ENCODE data around the gene NIT1.

The NIT1 gene

GRCh38 chr1:161133220-161133740 lies 15.4 kb downstream of the NIT1 start:
- TF ChIP-seq GATA3 (IDR thresholded peaks at IDR 0.05; ENCODE audit: low read depth, low read length) (no peak), GATA2 (IDR thresholded peaks at IDR 0.05; ENCODE audit: low read depth, low read length) (no peak)

- TF ChIP-seq GATA3 (IDR thresholded peaks at IDR 0.05; ENCODE audit: low read depth, low read length) (no peak), GATA2 (IDR thresholded peaks at IDR 0.05; ENCODE audit: low read depth, low read length) (no peak)
Measured at GRCh38 chr1:161137881-161138280, 20.0 kb downstream of the NIT1 start.

- TF ChIP-seq GATA2 (IDR thresholded peaks at IDR 0.05; ENCODE audit: low read depth, low read length) (no peak), GATA3 (IDR thresholded peaks at IDR 0.05; ENCODE audit: low read depth, low read length) (no peak)
Measured at GRCh38 chr1:161138431-161138830, 20.5 kb downstream of the NIT1 start.

- TF ChIP-seq GATA2 (IDR thresholded peaks at IDR 0.05; ENCODE audit: low read depth, low read length) (no peak), GATA3 (IDR thresholded peaks at IDR 0.05; ENCODE audit: low read depth, low read length) (no peak)
Measured at GRCh38 chr1:161139766-161140165, 21.9 kb downstream of the NIT1 start.

GRCh38 chr1:161140755-161141400 lies 23.0 kb downstream of the NIT1 start:
- TF ChIP-seq GATA3 (IDR thresholded peaks at IDR 0.05; ENCODE audit: low read depth, low read length) (no peak), GATA2 (IDR thresholded peaks at IDR 0.05; ENCODE audit: low read depth, low read length) (no peak)

- TF ChIP-seq GATA3 (IDR thresholded peaks at IDR 0.05; ENCODE audit: low read depth, low read length): no peak
Measured at GRCh38 chr1:161145832-161146231, 27.9 kb downstream of the NIT1 start.

- no peak for TF ChIP-seq GATA3 (IDR thresholded peaks at IDR 0.05; ENCODE audit: low read depth, low read length)
- no peak for TF ChIP-seq GATA2 (IDR thresholded peaks at IDR 0.05; ENCODE audit: low read depth, low read length)
Measured at GRCh38 chr1:161153176-161153575, 35.3 kb downstream of the NIT1 start.

- TF ChIP-seq GATA2 (IDR thresholded peaks at IDR 0.05; ENCODE audit: low read depth, low read length): no peak
- TF ChIP-seq GATA3 (IDR thresholded peaks at IDR 0.05; ENCODE audit: low read depth, low read length): no peak
Measured at GRCh38 chr1:161153682-161154337, 35.9 kb downstream of the NIT1 start, which contains the start of gene UFC1. Gene UFC1 (plus strand): TSS chr1:161153978. CDS start chr1:161153998, 20 bp downstream.

GRCh38 chr1:161157867-161158266 lies 40.0 kb downstream of the NIT1 start:
- TF ChIP-seq GATA3 (IDR thresholded peaks at IDR 0.05; ENCODE audit: low read depth, low read length) (no peak), GATA2 (IDR thresholded peaks at IDR 0.05; ENCODE audit: low read depth, low read length) (no peak)

- TF ChIP-seq GATA2 (IDR thresholded peaks at IDR 0.05; ENCODE audit: low read depth, low read length): no peak
- no peak for TF ChIP-seq GATA3 (IDR thresholded peaks at IDR 0.05; ENCODE audit: low read depth, low read length)
Measured at GRCh38 chr1:161158316-161159010, 40.6 kb downstream of the NIT1 start.

- TF ChIP-seq GATA2 (IDR thresholded peaks at IDR 0.05; ENCODE audit: low read depth, low read length) (no peak), GATA3 (IDR thresholded peaks at IDR 0.05; ENCODE audit: low read depth, low read length) (no peak)
Measured at GRCh38 chr1:161159087-161159912, 41.4 kb downstream of the NIT1 start, which contains the start of gene USP21. Gene USP21 (plus strand): TSS chr1:161159500. CDS start chr1:161160641, 1,141 bp downstream.

GRCh38 chr1:161159913-161160243 lies 42.0 kb downstream of the NIT1 start:
- no peak for TF ChIP-seq GATA2 (IDR thresholded peaks at IDR 0.05; ENCODE audit: low read depth, low read length)
- TF ChIP-seq GATA3 (IDR thresholded peaks at IDR 0.05; ENCODE audit: low read depth, low read length): no peak

GRCh38 chr1:161160671-161161145 lies 42.8 kb downstream of the NIT1 start:
- TF ChIP-seq GATA2 (IDR thresholded peaks at IDR 0.05; ENCODE audit: low read depth, low read length) (no peak), GATA3 (IDR thresholded peaks at IDR 0.05; ENCODE audit: low read depth, low read length) (no peak)

GRCh38 chr1:161161652-161162051 lies 43.7 kb downstream of the NIT1 start:
- TF ChIP-seq GATA3 (IDR thresholded peaks at IDR 0.05; ENCODE audit: low read depth, low read length) (no peak), GATA2 (IDR thresholded peaks at IDR 0.05; ENCODE audit: low read depth, low read length) (no peak)

Data from SH-SY5Y (cell line).